Stimulated activated CD8-positive, alpha-beta memory T cell treated with anti-CD3 and anti-CD28 coated beads, Interleukin-15, amount 100 ng/mL, for 4 hours (primary cell): Measurements from ENCODE around the gene FAM131A.

Source experiments
- DNase-seq, 2 donors: peaks; one replicate each; pipeline ENCODE4 v3.0.0-alpha.2; 2020; ENCODE audit warnings: low read depth in 2 of 2

Gene FAM131A, protein sequence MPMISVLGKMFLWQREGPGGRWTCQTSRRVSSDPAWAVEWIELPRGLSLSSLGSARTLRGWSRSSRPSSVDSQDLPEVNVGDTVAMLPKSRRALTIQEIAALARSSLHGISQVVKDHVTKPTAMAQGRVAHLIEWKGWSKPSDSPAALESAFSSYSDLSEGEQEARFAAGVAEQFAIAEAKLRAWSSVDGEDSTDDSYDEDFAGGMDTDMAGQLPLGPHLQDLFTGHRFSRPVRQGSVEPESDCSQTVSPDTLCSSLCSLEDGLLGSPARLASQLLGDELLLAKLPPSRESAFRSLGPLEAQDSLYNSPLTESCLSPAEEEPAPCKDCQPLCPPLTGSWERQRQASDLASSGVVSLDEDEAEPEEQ

DNA sequence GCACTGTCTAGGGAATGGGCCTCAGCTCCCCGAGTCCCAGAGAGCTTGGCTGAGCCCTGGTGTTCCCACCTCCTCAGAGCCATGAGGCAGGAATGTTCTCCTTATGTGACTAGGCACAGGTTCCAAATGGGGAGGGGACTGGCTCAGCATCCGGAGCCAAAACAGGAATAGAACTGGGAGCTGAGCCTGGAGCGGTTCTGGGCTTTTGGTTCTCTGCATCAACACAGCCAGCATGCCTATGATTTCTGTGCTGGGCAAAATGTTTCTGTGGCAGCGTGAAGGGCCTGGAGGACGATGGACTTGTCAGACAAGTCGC, at the start of gene FAM131A:
FAM131A (plus strand) TSS at position 202 of the 316 bp plus-strand sequence; CDS start at position 233, 31 bp downstream.
- DNase-seq, result no peak

DNA sequence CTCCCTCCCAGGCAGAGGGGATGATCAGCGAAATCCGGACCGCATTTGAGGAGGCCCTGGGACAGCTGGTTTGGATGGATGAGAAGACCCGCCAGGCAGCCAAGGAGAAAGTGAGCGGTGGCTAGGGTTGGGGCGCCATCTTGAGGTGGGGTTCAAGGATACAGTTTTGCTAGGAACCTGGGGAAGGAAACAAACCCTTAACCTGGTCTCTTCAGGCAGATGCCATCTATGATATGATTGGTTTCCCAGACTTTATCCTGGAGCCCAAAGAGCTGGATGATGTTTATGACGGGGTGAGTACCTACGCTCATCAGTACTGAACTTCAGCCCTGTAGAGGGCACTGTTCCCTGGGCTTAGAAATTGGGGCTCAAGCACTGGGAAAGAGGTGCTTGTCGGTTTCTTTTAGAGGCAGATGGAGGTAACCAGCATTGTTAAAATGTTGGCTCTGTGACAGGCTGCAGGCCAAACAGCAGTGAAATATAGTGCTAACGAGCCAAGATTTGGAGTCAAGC, 47.9 kb upstream of the FAM131A start:
- peak; percentile 22 to 24 for DNase-seq

DNA sequence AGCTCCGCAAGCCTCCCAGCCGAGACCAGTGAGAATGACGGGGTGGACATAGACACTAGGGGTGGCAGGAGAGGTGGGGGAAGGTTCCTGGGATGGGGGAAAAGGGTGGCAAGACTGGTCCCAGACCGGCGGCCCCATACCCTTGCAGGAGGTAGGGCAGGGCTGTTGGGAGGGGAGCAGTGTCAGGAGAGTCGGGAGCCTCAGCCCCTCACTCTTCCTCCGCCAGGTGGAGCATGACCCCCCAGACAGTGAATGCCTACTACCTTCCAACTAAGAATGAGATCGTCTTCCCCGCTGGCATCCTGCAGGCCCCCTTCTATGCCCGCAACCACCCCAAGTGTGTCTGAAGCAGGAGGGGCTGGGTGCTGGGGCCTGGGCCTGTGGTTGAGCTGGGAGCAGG, 47.1 kb upstream of the FAM131A start:
- no peak for DNase-seq

DNA sequence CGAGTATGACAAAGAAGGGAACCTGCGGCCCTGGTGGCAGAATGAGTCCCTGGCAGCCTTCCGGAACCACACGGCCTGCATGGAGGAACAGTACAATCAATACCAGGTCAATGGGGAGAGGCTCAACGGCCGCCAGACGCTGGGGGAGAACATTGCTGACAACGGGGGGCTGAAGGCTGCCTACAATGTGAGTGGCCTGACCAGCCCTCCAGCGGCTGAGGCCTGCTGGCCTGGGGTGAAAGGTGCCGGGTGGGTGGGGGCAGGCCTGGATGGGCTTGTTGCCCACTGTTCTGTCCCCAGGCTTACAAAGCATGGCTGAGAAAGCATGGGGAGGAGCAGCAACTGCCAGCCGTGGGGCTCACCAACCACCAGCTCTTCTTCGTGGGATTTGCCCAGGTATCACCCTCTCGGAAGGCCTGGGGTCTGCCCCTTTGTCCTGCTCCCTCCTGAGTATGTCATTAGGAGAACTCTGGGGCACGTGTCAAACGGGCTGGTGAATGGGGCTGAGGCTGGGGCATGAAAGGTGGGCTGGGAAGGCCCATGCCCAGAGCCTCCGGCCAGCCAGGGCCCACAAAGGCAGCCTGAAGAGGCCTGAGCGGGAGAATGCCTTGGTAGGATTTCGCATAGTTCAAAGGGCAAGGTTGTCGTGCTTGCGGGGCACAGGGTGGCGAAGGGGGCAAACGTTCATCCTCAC, 46.2 kb upstream of the FAM131A start:
- DNase-seq, result no peak

GRCh38 chr3:184291738-184292445, 45.5 kb upstream of the FAM131A start:
- no peak for DNase-seq

GRCh38 chr3:184295771-184296170, 41.6 kb upstream of the FAM131A start:
- no peak for DNase-seq

GRCh38 chr3:184296616-184297015, 40.8 kb upstream of the FAM131A start:
- no peak for DNase-seq

DNA sequence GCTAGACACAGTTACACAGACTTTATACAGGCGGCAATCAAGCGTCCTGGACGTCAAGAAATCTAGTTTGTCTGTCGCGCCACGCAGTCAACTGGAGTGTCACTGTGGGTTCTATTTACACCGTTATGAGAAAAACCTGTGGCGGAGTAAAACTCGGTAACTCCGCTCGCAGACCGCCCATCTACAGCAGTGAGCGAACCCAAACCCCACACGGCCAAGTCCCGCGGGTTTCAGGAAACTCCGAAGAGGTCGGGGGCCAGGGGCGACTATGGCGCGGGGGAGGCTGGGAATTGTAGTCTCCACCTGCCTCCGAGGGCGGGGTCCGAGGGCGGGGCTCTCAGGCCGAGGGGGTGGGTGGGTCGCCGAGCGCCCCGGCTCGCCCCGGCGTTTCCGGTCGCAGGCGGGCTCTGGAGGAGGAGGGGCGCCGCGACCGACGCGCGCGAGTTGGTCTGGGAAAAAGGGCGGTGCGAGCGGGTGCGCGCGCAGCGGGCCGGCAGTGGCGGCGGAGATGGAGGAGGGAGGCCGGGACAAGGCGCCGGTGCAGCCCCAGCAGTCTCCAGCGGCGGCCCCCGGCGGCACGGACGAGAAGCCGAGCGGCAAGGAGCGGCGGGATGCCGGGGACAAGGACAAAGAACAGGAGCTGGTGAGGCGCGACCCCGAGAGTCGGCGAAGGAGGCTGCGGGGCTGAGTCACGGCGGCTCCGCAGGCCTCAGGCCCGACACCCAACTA, 38.5 kb upstream of the FAM131A start, which contains the start of gene PSMD2:
PSMD2 (plus strand) TSS at position 483 of the 729 bp plus-strand sequence; CDS start at position 509, 26 bp downstream.
- peak; percentile 97 for DNase-seq

- no peak for DNase-seq
Measured at GRCh38 chr3:184299488-184300377, 37.7 kb upstream of the FAM131A start.

GRCh38 chr3:184300378-184300720, 37.1 kb upstream of the FAM131A start:
- no peak for DNase-seq

DNA sequence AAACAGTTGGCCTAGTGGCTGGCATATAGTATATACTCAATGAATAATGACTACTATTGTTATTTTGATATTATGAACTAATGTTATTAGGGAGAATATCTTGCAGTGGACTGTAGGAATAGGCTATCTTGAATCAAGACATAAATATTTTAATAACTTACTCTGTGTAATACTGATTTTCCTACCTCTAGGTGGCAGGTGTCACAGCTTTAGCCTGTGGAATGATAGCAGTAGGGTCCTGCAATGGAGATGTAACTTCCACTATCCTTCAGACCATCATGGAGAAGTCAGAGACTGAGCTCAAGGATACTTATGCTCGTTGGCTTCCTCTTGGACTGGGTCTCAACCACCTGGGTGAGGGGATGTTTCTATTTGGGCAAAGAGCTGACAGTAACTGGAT, 31.8 kb upstream of the FAM131A start:
- DNase-seq, result no peak

DNA sequence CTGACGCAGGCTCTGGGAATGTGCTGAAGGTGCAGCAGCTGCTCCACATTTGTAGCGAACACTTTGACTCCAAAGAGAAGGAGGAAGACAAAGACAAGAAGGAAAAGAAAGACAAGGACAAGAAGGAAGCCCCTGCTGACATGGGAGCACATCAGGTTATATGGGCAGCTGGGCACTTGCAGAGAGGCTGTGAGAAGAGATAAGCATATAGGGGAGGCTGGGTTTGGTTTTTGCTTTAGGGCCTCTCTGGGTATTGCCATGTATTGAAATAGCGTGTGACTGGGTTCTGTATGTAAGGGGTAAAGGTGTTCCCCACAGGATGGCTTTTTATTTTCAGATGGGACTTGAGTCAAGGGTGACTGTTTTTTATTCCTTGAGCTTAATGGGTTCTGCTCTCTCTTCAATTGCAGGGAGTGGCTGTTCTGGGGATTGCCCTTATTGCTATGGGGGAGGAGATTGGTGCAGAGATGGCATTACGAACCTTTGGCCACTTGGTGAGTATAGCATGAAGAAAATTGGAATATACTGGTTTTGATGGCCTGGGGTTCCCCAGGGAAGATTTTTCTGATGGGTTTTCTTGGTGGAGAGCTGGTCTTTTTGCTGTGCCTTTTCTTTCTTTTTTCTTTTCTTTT, 30.9 kb upstream of the FAM131A start:
- DNase-seq, result no peak

DNA sequence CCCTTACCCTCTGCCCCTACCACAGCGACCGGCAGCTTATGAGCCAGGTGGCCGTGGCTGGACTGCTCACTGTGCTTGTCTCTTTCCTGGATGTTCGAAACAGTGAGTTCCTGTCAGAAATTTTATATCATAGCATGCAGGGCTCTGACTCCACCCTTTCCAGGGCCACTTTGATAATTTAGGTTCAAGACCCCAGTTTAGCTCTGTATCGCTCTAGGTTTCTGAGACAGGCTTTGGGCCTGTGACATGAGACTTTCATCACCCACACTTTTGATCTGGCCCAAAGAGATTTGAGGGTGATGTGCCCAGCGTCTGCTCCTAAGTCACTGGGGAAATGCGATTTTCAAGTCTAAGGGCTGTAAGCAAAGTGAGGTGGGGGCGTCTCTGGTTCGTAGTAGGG, 29.5 kb upstream of the FAM131A start:
- DNase-seq, result no peak

GRCh38 chr3:184308744-184309143, 28.7 kb upstream of the FAM131A start:
- DNase-seq, result no peak

DNA sequence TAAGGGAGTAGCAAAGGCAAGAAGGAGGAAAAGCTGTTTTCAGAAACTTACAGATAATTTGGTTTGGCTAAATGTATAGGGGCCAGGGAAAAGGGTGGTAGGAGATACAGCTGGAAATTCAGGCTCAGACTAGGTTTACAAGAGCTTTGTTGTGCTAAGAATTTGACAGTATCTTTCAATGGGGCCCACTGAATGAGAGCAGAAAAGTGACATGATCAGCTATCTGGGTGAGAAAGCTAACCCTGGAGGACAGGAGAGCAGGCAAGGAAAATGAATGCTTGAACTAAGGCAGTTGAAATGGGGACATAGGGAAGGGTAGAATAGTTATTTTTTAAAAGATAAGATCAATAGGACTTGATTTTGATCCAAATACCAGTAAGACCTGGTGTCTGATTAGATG, 25.8 kb upstream of the FAM131A start:
- DNase-seq, result no peak

- peak; percentile 80 to 86 for DNase-seq
Measured at GRCh38 chr3:184314363-184314699, 23.1 kb upstream of the FAM131A start, which contains the start of gene EIF4G1. Gene EIF4G1 (plus strand): TSS chr3:184314606. CDS start chr3:184315797, 1,191 bp downstream.

GRCh38 chr3:184314700-184315542, 22.5 kb upstream of the FAM131A start:
- peak in 1 of 2 donors; percentile 51 for DNase-seq

DNA sequence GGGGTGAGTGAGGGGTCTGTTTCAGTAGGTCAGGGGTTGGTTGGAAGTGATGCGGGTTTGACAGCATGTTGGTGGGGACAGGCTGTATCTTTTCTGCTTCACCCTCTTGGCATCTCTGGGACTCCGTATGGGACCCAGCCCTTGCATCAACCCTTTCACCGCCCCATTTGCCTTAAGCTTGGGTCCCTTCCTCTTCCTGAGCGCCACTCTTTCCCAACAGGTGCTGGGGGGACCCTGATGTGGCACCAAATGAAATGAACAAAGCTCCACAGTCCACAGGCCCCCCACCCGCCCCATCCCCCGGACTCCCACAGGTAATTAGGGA, 21.9 kb upstream of the FAM131A start:
- no peak for DNase-seq

GRCh38 chr3:184315871-184316661, 21.3 kb upstream of the FAM131A start:
- no peak for DNase-seq
